ENCODE measurements around the gene HDX.
A peak's percentile ranks its signal among the peaks of the same experiment; 100 is the strongest.
"Not testable (repeated sequence)": the region's sequence is repeated elsewhere in the genome, so short reads cannot be mapped to it uniquely, and the experiment has no call there.

HDX gene

GRCh38 chrX:84501798-84502628 is at the start of gene HDX:
TSS of gene HDX (minus strand) at chrX:84502453. CDS start at chrX:84475397, 27,056 bp downstream.
- DNase-seq, result peak; percentile 83
- TF ChIP-seq CTCF (IDR thresholded peaks at IDR 0.05; ENCODE audit: low read depth, low read length, missing control alignments), result no peak
- in situ Hi-C loops (cut with HindIII; ENCODE audit: low pct_ligation_motif_present, low sequenced_read_pairs), result no loop called here
- H3K36me3 ChIP-seq (replicated peaks), result no peaks in the 10 kb centered on the region
- H3K27ac ChIP-seq, result peak within 1 kb of the TSS; percentile 76
- H3K27me3 ChIP-seq (replicated peaks), result no peaks in the 10 kb centered on the region
- H3K4me3 ChIP-seq (ENCODE audit: low read depth, low read length), result peak within 1 kb of the TSS; percentile 70

- H3K4me3 ChIP-seq (ENCODE audit: low read depth, low read length); in situ Hi-C loops (cut with HindIII; ENCODE audit: low pct_ligation_motif_present, low sequenced_read_pairs); H3K27ac ChIP-seq; H3K36me3 ChIP-seq (replicated peaks); H3K27me3 ChIP-seq (replicated peaks); DNase-seq: not testable (repeated sequence)
Observed at GRCh38 chrX:84541315-84541714, 39.1 kb upstream of the HDX start.

- in situ Hi-C loops (cut with HindIII; ENCODE audit: low pct_ligation_motif_present, low sequenced_read_pairs), result not testable (repeated sequence)
Observed at GRCh38 chrX:84537627-84538026, 35.4 kb upstream of the HDX start.

GRCh38 chrX:84488426-84488825 is 13.8 kb downstream of the HDX start:
- H3K36me3 ChIP-seq (replicated peaks), result no peaks in the 10 kb centered on the region
- in situ Hi-C loops (cut with HindIII; ENCODE audit: low pct_ligation_motif_present, low sequenced_read_pairs), result no loop called here

More at GRCh38 chrX:84537627-84538026, 35.4 kb upstream of the HDX start:
- H3K36me3 ChIP-seq (replicated peaks); H3K27ac ChIP-seq; DNase-seq; H3K27me3 ChIP-seq (replicated peaks); H3K4me3 ChIP-seq (ENCODE audit: low read depth, low read length): not testable (repeated sequence)

GRCh38 chrX:84487365-84488353 is 14.6 kb downstream of the HDX start:
- Histone ChIP-seq H3K27me3 (replicated peaks) (no peaks in the 10 kb centered on the region), H3K27ac (no peak overlapping the region), H3K36me3 (replicated peaks) (no peaks in the 10 kb centered on the region), H3K4me3 (ENCODE audit: low read depth, low read length) (no peak overlapping the region)
- in situ Hi-C loops (cut with HindIII; ENCODE audit: low pct_ligation_motif_present, low sequenced_read_pairs), result no loop called here
- no peak for DNase-seq
- TF ChIP-seq CTCF (IDR thresholded peaks at IDR 0.05; ENCODE audit: low read depth, low read length, missing control alignments), result no peak

More at GRCh38 chrX:84488426-84488825, 13.8 kb downstream of the HDX start:
- TF ChIP-seq CTCF (IDR thresholded peaks at IDR 0.05; ENCODE audit: low read depth, low read length, missing control alignments), result no peak
- H3K27me3 ChIP-seq (replicated peaks), result no peaks in the 10 kb centered on the region
- DNase-seq, result no peak
- H3K4me3 ChIP-seq (ENCODE audit: low read depth, low read length), result no peak overlapping the region
- no peak overlapping the region for H3K27ac ChIP-seq

GRCh38 chrX:84479086-84479485 is 23.2 kb downstream of the HDX start:
- no peaks in the 10 kb centered on the region for H3K36me3 ChIP-seq (replicated peaks)
- no peaks in the 10 kb centered on the region for H3K27me3 ChIP-seq (replicated peaks)
- DNase-seq, result no peak
- TF ChIP-seq CTCF (IDR thresholded peaks at IDR 0.05; ENCODE audit: low read depth, low read length, missing control alignments), result no peak
- in situ Hi-C loops (cut with HindIII; ENCODE audit: low pct_ligation_motif_present, low sequenced_read_pairs), result no loop called here
- H3K4me3 ChIP-seq (ENCODE audit: low read depth, low read length), result no peak overlapping the region
- H3K27ac ChIP-seq, result no peak overlapping the region
